WTC11 (cell line): Measurements from ENCODE around the gene HLA-F.

Source experiments
- CTCF ChIP-seq: fragments of 200-600 bp; IDR thresholded peaks from 2 replicates; pipeline ENCODE4 v1.8.0; 2022; ENCODE audit warnings: antibody characterized with exemption
- NFYB ChIP-seq: sonication (generic); formaldehyde crosslinking; conservative IDR thresholded peaks from 2 replicates; pipeline ENCODE4 v1.8.0; 2022; ENCODE audit warnings: low read depth, missing genetic modification reagents
- NR3C1 ChIP-seq: sonication (generic); formaldehyde crosslinking; conservative IDR thresholded peaks from 2 replicates; pipeline ENCODE4 v1.8.1; 2023; ENCODE audit warnings: low read depth, mild to moderate bottlenecking, missing genetic modification reagents

DNA sequence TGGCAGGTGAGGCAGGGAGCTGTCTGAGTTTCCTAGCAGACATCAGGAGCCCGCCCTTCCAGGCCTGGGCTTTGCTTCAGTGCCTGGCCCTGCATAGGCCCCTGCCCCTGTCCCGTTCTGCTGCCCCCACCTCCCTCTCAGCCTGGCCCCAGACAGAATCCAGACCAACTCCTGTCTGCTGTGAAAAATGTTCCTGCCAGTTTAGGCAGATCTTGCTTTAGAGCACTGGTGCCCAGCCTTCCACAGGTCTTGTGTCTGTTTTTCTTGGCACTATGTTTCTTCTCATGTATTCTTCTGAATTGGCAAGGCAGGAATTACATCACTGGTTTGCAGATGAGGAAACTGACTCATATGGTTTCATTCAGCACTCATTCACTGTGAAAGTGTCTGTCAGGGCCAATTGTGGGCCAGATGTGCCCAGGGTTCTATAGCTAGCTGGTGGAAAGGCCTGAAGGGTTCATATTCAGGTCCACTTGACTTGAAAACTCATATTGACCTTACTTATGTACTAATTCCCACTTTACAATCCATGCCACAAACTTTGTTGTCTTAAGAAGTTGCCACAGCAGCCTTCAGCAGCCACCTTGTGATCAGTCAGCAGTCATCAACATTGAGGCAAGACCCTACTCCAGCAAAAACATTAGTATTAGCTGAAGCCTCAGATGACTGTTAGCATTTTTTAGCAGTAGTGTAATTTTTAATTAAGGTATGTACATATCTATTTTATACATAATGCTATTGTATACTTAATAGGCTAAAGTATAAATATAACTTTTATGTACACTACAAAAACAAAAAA is 40.5 kb downstream of the HLA-F start:
- TF ChIP-seq CTCF = no peak
- no peak for TF ChIP-seq NR3C1
- TF ChIP-seq NFYB (CRISPR knock-in tag) = no peak
